HG03066 (cell line): ENCODE results near the gene NXF2.
"Not testable (repeated sequence)": the region's sequence is repeated elsewhere in the genome, so short reads cannot be mapped to it uniquely, and the experiment has no call there.

Experiments
- ATAC-seq: cut with Tn5 transposase; IDR thresholded peaks from one replicate; pipeline ENCODE4 v1.9.1; 2021; ENCODE audit warnings: low read depth; ENCODE audit not compliant: unreplicated experiment

The NXF2 gene

GRCh38 chrX:102246893-102247292 lies at the start of gene NXF2:
TSS of gene NXF2 (plus strand) at chrX:102247167. CDS start at chrX:102307079, 59,912 bp downstream.
- not testable (repeated sequence) for ATAC-seq

GRCh38 chrX:102207940-102208339 lies 39.0 kb upstream of the NXF2 start:
- ATAC-seq = not testable (repeated sequence)

- ATAC-seq = not testable (repeated sequence)
Observed at GRCh38 chrX:102214986-102215385, 32.0 kb upstream of the NXF2 start, which contains the start of gene TCP11X1. TSS of gene TCP11X1 (plus strand) at chrX:102215301.

GRCh38 chrX:102216497-102216896 lies 30.5 kb upstream of the NXF2 start:
- ATAC-seq = not testable (repeated sequence)

GRCh38 chrX:102235678-102236077 lies 11.3 kb upstream of the NXF2 start:
- ATAC-seq = not testable (repeated sequence)

GRCh38 chrX:102240265-102240664 lies 6.7 kb upstream of the NXF2 start:
- ATAC-seq = not testable (repeated sequence)

GRCh38 chrX:102272231-102272630 lies 25.3 kb downstream of the NXF2 start:
- ATAC-seq = not testable (repeated sequence)

GRCh38 chrX:102338162-102338561 lies 91.2 kb downstream of the NXF2 start:
- ATAC-seq = no peak

GRCh38 chrX:102339312-102340298 lies 92.6 kb downstream of the NXF2 start:
- ATAC-seq = no peak

- ATAC-seq = no peak
Observed at GRCh38 chrX:102341867-102342266, 94.9 kb downstream of the NXF2 start.

GRCh38 chrX:102345916-102346315 lies 98.9 kb downstream of the NXF2 start:
- ATAC-seq = no peak
